ENCODE results near the gene AP1G1.

The AP1G1 gene

GRCh38 chr16:71711789-71712188, 96.8 kb downstream of the AP1G1 start:
- no peak for DNase-seq
- Mint-ChIP-seq H3K4me1 (peaks cover 30% of the 10 kb centered on the region), H3K9me3 (no peaks in the 10 kb centered on the region), H3K27ac (no peak overlapping the region), H3K27me3 (ENCODE audit: low read depth, poor library complexity) (no peaks in the 10 kb centered on the region), H3K4me3 (no peak overlapping the region), H3K36me3 (ENCODE audit: low read depth) (peaks cover 24% of the 10 kb centered on the region)
- no peak for TF ChIP-seq CTCF (IDR thresholded peaks at IDR 0.05)

- H3K9me3 Mint-ChIP-seq, result no peaks in the 10 kb centered on the region
- TF ChIP-seq CTCF (IDR thresholded peaks at IDR 0.05), result no peak
- peaks cover 11% of the 10 kb centered on the region for H3K36me3 Mint-ChIP-seq (ENCODE audit: low read depth)
- no peak for DNase-seq
- H3K27ac Mint-ChIP-seq, result no peak overlapping the region
- peaks cover 3% of the 10 kb centered on the region for H3K27me3 Mint-ChIP-seq (ENCODE audit: low read depth, poor library complexity)
- H3K4me1 Mint-ChIP-seq, result peaks cover 25% of the 10 kb centered on the region
- H3K4me3 Mint-ChIP-seq, result no peak overlapping the region
Observed at GRCh38 chr16:71709229-71709781, 99.3 kb downstream of the AP1G1 start.

- H3K4me1 Mint-ChIP-seq, result peaks cover 25% of the 10 kb centered on the region
- TF ChIP-seq CTCF (IDR thresholded peaks at IDR 0.05), result no peak
- peaks cover 15% of the 10 kb centered on the region for H3K36me3 Mint-ChIP-seq (ENCODE audit: low read depth)
- peaks cover 3% of the 10 kb centered on the region for H3K27me3 Mint-ChIP-seq (ENCODE audit: low read depth, poor library complexity)
- H3K9me3 Mint-ChIP-seq, result no peaks in the 10 kb centered on the region
- peak overlapping the region; percentile 93 for H3K27ac Mint-ChIP-seq
- no peak overlapping the region for H3K4me3 Mint-ChIP-seq
- no peak for DNase-seq
Observed at GRCh38 chr16:71708696-71709095, 99.9 kb downstream of the AP1G1 start.

GRCh38 chr16:71707199-71707598, 101.4 kb downstream of the AP1G1 start:
- H3K27ac Mint-ChIP-seq, result no peak overlapping the region
- peaks cover 23% of the 10 kb centered on the region for H3K36me3 Mint-ChIP-seq (ENCODE audit: low read depth)
- no peak for TF ChIP-seq CTCF (IDR thresholded peaks at IDR 0.05)
- H3K9me3 Mint-ChIP-seq, result no peaks in the 10 kb centered on the region
- peaks cover 3% of the 10 kb centered on the region for H3K27me3 Mint-ChIP-seq (ENCODE audit: low read depth, poor library complexity)
- H3K4me1 Mint-ChIP-seq, result peaks cover 25% of the 10 kb centered on the region
- H3K4me3 Mint-ChIP-seq, result no peak overlapping the region
- no peak for DNase-seq

- DNase-seq, result no peak
- Mint-ChIP-seq H3K4me1 (peaks cover 25% of the 10 kb centered on the region), H3K4me3 (no peak overlapping the region), H3K36me3 (ENCODE audit: low read depth) (peaks cover 33% of the 10 kb centered on the region), H3K27ac (no peak overlapping the region), H3K9me3 (no peaks in the 10 kb centered on the region), H3K27me3 (ENCODE audit: low read depth, poor library complexity) (peaks cover 3% of the 10 kb centered on the region)
- no peak for TF ChIP-seq CTCF (IDR thresholded peaks at IDR 0.05)
Observed at GRCh38 chr16:71706046-71706445, 102.6 kb downstream of the AP1G1 start.

GRCh38 chr16:71703333-71703732, 105.3 kb downstream of the AP1G1 start:
- Mint-ChIP-seq H3K4me1 (peaks cover 10% of the 10 kb centered on the region), H3K36me3 (ENCODE audit: low read depth) (peaks cover 42% of the 10 kb centered on the region), H3K27ac (no peak overlapping the region), H3K9me3 (no peaks in the 10 kb centered on the region), H3K4me3 (no peak overlapping the region), H3K27me3 (ENCODE audit: low read depth, poor library complexity) (peaks cover 3% of the 10 kb centered on the region)
- DNase-seq, result no peak
- TF ChIP-seq CTCF (IDR thresholded peaks at IDR 0.05), result no peak

All from nephron progenitor cell (in vitro differentiated cells).